ENCODE data around the gene WDR90.

DNA sequence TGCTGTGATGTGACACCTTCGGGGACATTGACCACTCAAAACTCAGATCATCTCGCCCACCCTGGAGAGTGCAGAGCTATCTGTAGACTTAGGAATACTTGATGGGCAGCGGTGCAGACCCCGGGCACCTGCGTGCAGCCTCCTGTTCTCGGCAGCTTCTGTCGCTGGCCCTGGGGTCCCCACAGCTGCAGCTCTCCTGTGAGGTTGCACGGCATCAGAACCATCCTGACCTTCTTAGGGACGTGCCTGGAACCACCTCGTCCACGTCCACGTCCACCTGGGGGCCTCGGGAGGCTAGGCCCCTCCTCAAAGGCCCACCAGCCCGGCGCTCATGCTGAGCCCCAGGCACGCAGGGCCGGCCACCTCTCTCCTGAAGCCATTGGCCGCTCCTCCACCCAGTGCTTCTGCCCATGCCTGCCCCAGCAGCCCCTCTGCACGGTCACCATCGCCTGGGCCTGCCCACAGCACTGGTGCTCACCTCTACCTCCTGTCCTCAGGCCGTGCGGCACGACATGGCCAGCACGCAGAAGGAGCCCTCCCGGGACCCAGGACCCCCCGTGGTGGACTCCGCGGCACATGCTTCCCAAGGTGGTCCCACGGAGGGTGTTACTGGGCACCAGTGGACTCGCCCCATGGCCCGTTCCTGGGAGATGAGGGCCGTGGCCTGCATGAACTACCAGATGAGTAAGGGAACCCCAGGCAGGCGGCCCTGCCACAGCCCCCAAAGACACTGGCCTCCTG, 20.7 kb upstream of the WDR90 start:
- TF ChIP-seq, protein P1, sequence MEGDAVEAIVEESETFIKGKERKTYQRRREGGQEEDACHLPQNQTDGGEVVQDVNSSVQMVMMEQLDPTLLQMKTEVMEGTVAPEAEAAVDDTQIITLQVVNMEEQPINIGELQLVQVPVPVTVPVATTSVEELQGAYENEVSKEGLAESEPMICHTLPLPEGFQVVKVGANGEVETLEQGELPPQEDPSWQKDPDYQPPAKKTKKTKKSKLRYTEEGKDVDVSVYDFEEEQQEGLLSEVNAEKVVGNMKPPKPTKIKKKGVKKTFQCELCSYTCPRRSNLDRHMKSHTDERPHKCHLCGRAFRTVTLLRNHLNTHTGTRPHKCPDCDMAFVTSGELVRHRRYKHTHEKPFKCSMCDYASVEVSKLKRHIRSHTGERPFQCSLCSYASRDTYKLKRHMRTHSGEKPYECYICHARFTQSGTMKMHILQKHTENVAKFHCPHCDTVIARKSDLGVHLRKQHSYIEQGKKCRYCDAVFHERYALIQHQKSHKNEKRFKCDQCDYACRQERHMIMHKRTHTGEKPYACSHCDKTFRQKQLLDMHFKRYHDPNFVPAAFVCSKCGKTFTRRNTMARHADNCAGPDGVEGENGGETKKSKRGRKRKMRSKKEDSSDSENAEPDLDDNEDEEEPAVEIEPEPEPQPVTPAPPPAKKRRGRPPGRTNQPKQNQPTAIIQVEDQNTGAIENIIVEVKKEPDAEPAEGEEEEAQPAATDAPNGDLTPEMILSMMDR (IDR thresholded peaks at IDR 0.05; ENCODE audit: insufficient read depth, low read depth, low read length) = no peak
- no peak for TF ChIP-seq EZH2 (IDR thresholded peaks at IDR 0.05; ENCODE audit: insufficient read depth, low read length)
